ENCODE measurements around the gene PSMA1.

DNA sequence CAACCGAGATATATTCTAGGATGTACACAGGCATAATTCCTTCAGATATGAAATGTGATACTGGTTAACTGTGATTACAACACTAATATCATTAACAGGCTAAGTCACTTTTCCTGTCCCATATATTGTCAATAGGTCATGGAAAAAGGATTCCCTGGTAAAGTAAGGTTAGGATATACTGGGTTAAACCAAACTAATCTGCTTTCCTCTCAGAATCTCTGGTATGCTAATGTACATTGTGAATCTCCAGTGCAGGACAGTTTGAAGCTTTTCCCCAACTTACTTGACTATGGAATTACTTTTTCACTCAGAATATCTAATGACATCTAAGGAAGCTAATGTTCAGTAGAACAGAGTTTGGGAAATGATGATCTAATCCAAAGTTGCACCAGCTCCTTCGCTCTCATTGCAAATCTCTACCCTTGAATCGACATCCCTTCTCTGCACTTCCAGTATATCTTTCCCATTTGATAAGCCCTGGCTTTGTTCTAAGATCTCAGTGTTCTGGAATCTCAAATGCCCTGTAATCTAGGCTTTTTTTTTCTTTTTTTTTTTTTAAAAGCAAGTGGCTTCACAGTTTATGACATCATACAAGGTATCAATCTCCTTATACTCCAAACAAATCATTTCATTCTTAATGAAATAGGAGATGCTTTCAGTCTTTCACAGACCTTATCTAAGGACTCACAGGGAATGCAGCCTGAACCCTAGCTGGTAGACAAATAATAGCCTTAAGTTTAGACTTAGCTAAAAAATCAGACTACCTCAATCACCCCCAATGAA lies 64.3 kb downstream of the PSMA1 start:
- TF ChIP-seq, protein P1, sequence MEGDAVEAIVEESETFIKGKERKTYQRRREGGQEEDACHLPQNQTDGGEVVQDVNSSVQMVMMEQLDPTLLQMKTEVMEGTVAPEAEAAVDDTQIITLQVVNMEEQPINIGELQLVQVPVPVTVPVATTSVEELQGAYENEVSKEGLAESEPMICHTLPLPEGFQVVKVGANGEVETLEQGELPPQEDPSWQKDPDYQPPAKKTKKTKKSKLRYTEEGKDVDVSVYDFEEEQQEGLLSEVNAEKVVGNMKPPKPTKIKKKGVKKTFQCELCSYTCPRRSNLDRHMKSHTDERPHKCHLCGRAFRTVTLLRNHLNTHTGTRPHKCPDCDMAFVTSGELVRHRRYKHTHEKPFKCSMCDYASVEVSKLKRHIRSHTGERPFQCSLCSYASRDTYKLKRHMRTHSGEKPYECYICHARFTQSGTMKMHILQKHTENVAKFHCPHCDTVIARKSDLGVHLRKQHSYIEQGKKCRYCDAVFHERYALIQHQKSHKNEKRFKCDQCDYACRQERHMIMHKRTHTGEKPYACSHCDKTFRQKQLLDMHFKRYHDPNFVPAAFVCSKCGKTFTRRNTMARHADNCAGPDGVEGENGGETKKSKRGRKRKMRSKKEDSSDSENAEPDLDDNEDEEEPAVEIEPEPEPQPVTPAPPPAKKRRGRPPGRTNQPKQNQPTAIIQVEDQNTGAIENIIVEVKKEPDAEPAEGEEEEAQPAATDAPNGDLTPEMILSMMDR (IDR thresholded peaks at IDR 0.05; ENCODE audit: insufficient read depth, low read length, poor library complexity, severe bottlenecking): no peak
- TF ChIP-seq EZH2phosphoT487 (conservative IDR thresholded peaks at IDR 0.05; ENCODE audit: low read length): no peak
